Measurements from ENCODE around the gene DYRK2. TPM values are rescaled to one million over a fixed set of nuclear protein-coding genes. Genes with fewer than 3 reads are reported as not detected.

The DYRK2 gene
- total RNA-seq, 1 donor from 2014 or later, result 50.7 TPM

- no peaks in the 10 kb centered on the region for H3K27me3 Mint-ChIP-seq (ENCODE audit: low read depth, unreplicated experiment)
- Histone ChIP-seq H3K27ac (ENCODE audit: low read depth, low read length) (peak overlapping the region; percentile 85), H3K9ac (ENCODE audit: low read length) (peak overlapping the region; percentile 95), H4K20me1 (ENCODE audit: insufficient read depth, low read length) (peaks cover 42% of the 10 kb centered on the region), H3K4me2 (ENCODE audit: low read length) (peak overlapping the region; percentile 96), H3K4me1 (ENCODE audit: insufficient read depth, low read length) (peaks cover 16% of the 10 kb centered on the region), H3K79me2 (ENCODE audit: insufficient read depth, low read length) (peaks cover 61% of the 10 kb centered on the region), H3K9me3 (ENCODE audit: insufficient read depth, low read depth, low read length) (no peaks in the 10 kb centered on the region), H2AFZ (ENCODE audit: low read depth, low read length) (peak overlapping the region; percentile 64), H3K27me3 (ENCODE audit: insufficient read depth, low read length) (no peaks in the 10 kb centered on the region), H3K36me3 (ENCODE audit: insufficient read depth, low read length) (no peaks in the 10 kb centered on the region), H3K4me3 (ENCODE audit: insufficient read depth, low read depth, low read length) (peak overlapping the region; percentile 76)
- FAIRE-seq (no peak), DNase-seq (ENCODE audit: low read depth) (no peak)
- no peak for TF ChIP-seq EZH2 (IDR thresholded peaks at IDR 0.05; ENCODE audit: insufficient read depth, low read length)
- TF ChIP-seq, protein P1, sequence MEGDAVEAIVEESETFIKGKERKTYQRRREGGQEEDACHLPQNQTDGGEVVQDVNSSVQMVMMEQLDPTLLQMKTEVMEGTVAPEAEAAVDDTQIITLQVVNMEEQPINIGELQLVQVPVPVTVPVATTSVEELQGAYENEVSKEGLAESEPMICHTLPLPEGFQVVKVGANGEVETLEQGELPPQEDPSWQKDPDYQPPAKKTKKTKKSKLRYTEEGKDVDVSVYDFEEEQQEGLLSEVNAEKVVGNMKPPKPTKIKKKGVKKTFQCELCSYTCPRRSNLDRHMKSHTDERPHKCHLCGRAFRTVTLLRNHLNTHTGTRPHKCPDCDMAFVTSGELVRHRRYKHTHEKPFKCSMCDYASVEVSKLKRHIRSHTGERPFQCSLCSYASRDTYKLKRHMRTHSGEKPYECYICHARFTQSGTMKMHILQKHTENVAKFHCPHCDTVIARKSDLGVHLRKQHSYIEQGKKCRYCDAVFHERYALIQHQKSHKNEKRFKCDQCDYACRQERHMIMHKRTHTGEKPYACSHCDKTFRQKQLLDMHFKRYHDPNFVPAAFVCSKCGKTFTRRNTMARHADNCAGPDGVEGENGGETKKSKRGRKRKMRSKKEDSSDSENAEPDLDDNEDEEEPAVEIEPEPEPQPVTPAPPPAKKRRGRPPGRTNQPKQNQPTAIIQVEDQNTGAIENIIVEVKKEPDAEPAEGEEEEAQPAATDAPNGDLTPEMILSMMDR (IDR thresholded peaks at IDR 0.05; ENCODE audit: insufficient read depth, low read depth, low read length), result no peak
- H3K4me1 Mint-ChIP-seq (ENCODE audit: low read depth, unreplicated experiment), result peaks cover 36% of the 10 kb centered on the region
- H3K9me3 Mint-ChIP-seq (ENCODE audit: unreplicated experiment), result no peaks in the 10 kb centered on the region
- H3K36me3 Mint-ChIP-seq (ENCODE audit: low read depth, unreplicated experiment), result peaks cover 8% of the 10 kb centered on the region
- peak overlapping the region; percentile 79 for H3K27ac Mint-ChIP-seq (ENCODE audit: unreplicated experiment)
- peak overlapping the region; percentile 94 for H3K4me3 Mint-ChIP-seq (ENCODE audit: unreplicated experiment)
These were observed 1.2 kb downstream of the DYRK2 start for GRCh38 chr12:67649570-67650387.

DNA sequence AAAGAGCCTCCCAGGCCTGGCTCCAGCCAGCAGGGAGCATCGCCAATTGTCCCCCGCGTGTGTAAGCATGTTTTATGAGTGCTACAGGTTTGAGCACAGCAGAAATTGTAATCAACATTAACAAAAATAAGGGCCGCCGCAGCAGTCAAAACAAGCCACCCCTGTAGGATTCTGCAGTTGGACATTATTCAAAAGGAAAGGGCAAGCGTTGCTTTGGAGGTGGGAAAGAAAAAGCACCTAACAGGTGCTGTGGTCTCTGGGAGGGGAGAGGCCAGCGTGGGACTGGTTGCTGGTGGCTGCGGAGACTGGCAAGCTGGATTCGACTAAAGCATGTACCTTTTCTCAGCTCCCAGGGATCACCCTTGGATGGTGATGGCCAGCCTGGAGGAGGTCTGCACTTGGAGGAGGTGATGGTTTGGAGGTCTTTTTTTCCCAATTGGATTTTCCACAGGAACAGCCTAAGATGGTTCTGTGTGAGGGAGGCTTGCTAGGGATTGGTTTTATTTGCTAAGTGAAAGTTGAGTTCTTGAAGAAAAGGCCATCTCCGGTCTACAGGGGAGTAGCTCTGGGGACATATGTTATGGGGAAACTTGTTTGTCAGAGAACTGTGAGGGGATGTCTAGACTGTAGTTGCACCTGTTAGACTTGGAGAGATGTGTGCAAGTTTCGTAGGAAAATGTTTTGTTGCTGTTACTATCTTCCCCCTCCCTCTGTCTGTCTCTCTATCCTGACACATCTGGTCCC is 2.0 kb downstream of the DYRK2 start:
- Histone ChIP-seq H3K27ac (ENCODE audit: low read depth, low read length) (peak overlapping the region; percentile 85), H3K4me1 (ENCODE audit: insufficient read depth, low read length) (peaks cover 16% of the 10 kb centered on the region), H3K9ac (ENCODE audit: low read length) (peak overlapping the region; percentile 95), H2AFZ (ENCODE audit: low read depth, low read length) (no peak overlapping the region), H3K27me3 (ENCODE audit: insufficient read depth, low read length) (no peaks in the 10 kb centered on the region), H4K20me1 (ENCODE audit: insufficient read depth, low read length) (peaks cover 50% of the 10 kb centered on the region), H3K4me3 (ENCODE audit: insufficient read depth, low read depth, low read length) (peak overlapping the region; percentile 76), H3K4me2 (ENCODE audit: low read length) (peak overlapping the region; percentile 96), H3K79me2 (ENCODE audit: insufficient read depth, low read length) (peaks cover 69% of the 10 kb centered on the region), H3K36me3 (ENCODE audit: insufficient read depth, low read length) (peaks cover under 1% of the 10 kb centered on the region), H3K9me3 (ENCODE audit: insufficient read depth, low read depth, low read length) (no peaks in the 10 kb centered on the region)
- TF ChIP-seq EZH2 (IDR thresholded peaks at IDR 0.05; ENCODE audit: insufficient read depth, low read length), result no peak
- TF ChIP-seq, protein P1 (IDR thresholded peaks at IDR 0.05; ENCODE audit: insufficient read depth, low read depth, low read length), result no peak
- Mint-ChIP-seq H3K36me3 (ENCODE audit: low read depth, unreplicated experiment) (peaks cover 9% of the 10 kb centered on the region), H3K9me3 (ENCODE audit: unreplicated experiment) (no peaks in the 10 kb centered on the region), H3K27ac (ENCODE audit: unreplicated experiment) (peak overlapping the region; percentile 79), H3K4me3 (ENCODE audit: unreplicated experiment) (peak overlapping the region; percentile 94), H3K27me3 (ENCODE audit: low read depth, unreplicated experiment) (no peaks in the 10 kb centered on the region), H3K4me1 (ENCODE audit: low read depth, unreplicated experiment) (peaks cover 38% of the 10 kb centered on the region)
- FAIRE-seq, result no peak
- no peak for DNase-seq (ENCODE audit: low read depth)
